GM18951 (cell line): Measurements from ENCODE around the gene KCTD21.

Experiments
- POLR2A ChIP-seq: IDR thresholded peaks from 4 replicates; pipeline ENCODE4 v1.6.1; 2011; ENCODE audit warnings: mild to moderate bottlenecking; ENCODE audit not compliant: insufficient read length, insufficient read depth; ENCODE audit errors: extremely low read depth
- in situ Hi-C: fragments of 300-500 bp; cut with MboI; formaldehyde crosslinking; loops from one replicate; pipeline ENCODE4 v1.12.0; 2022; ENCODE audit warnings: low sequenced_read_pairs, mixed read lengths, inconsistent platforms; ENCODE audit not compliant: unreplicated experiment

Gene KCTD21

GRCh38 chr11:78214331-78215194, 26.1 kb upstream of the KCTD21 start:
- in situ Hi-C loops: no loop called here
- TF ChIP-seq POLR2A: no peak

- no peak for TF ChIP-seq POLR2A
- in situ Hi-C loops: no loop called here
Measured at GRCh38 chr11:78213526-78214330, 25.3 kb upstream of the KCTD21 start.

- in situ Hi-C loops: no loop called here
- TF ChIP-seq POLR2A: no peak
Measured at GRCh38 chr11:78212586-78213371, 24.4 kb upstream of the KCTD21 start.

- in situ Hi-C loops: no loop called here
- TF ChIP-seq POLR2A: no peak
Measured at GRCh38 chr11:78211565-78211964, 23.1 kb upstream of the KCTD21 start.

- in situ Hi-C loops: no loop called here
- TF ChIP-seq POLR2A: no peak
Measured at GRCh38 chr11:78210000-78210608, 21.7 kb upstream of the KCTD21 start.

- no peak for TF ChIP-seq POLR2A
- in situ Hi-C loops: no loop called here
Measured at GRCh38 chr11:78209478-78209877, 21.1 kb upstream of the KCTD21 start.

GRCh38 chr11:78208257-78209165, 20.1 kb upstream of the KCTD21 start:
- TF ChIP-seq POLR2A: no peak
- in situ Hi-C loops: no loop called here

- no peak for TF ChIP-seq POLR2A
- in situ Hi-C loops: no loop called here
Measured at GRCh38 chr11:78207532-78208256, 19.3 kb upstream of the KCTD21 start.

GRCh38 chr11:78205691-78206090, 17.3 kb upstream of the KCTD21 start:
- in situ Hi-C loops: no loop called here
- no peak for TF ChIP-seq POLR2A

- TF ChIP-seq POLR2A: no peak
- in situ Hi-C loops: no loop called here
Measured at GRCh38 chr11:78205256-78205655, 16.8 kb upstream of the KCTD21 start.

GRCh38 chr11:78203184-78203583, 14.8 kb upstream of the KCTD21 start:
- no peak for TF ChIP-seq POLR2A
- in situ Hi-C loops: no loop called here
